ENCODE measurements around the gene ZNF764. TPM values are rescaled to one million over a fixed set of nuclear protein-coding genes. Genes with fewer than 3 reads are reported as not detected.

Gene ZNF764
- total and polyA plus RNA-seq, 9 of the 15 experiments (the other 6 are each of a cell fraction or from before 2014, with no cell fraction given), result 0.69 to 10.1 (median 4.1) TPM

- TF ChIP-seq ZBTB33 (CRISPR knock-in tag; IDR thresholded peaks at IDR 0.05), result peak; percentile 82
- TF ChIP-seq KDM5B (IDR thresholded peaks at IDR 0.05; ENCODE audit: insufficient replicate concordance, low read depth, low read length), result peak; percentile 4
- no peak for TF ChIP-seq MGA (IDR thresholded peaks at IDR 0.05)
- no peak for TF ChIP-seq TAL1 (IDR thresholded peaks at IDR 0.05)
- TF ChIP-seq SAFB (IDR thresholded peaks at IDR 0.05; ENCODE audit: borderline replicate concordance, low read depth, low read length), result no peak
- no peak for TF ChIP-seq ZNF316 (IDR thresholded peaks at IDR 0.05)
- no peak for TF ChIP-seq ZNF699 (CRISPR knock-in tag; IDR thresholded peaks at IDR 0.05; ENCODE audit: insufficient replicate concordance)
- 0 out of 2 replicates have a peak, but pooled peaks have one; percentile 35 for TF ChIP-seq POLR2G (IDR thresholded peaks at IDR 0.05; ENCODE audit: low read depth, low read length)
- no peak for TF ChIP-seq GATAD2B (IDR thresholded peaks at IDR 0.05; ENCODE audit: borderline replicate concordance)
- no peak for TF ChIP-seq FOSL1 (tag; conservative IDR thresholded peaks at IDR 0.05)
Measured at GRCh38 chr16:30524575-30525568, 33.3 kb downstream of the ZNF764 start (continued).

Measured in K562 (cell line).